Heart left ventricle (tissue), 13 donors: Measurements from ENCODE around the gene OTUD1.

Experiments used
- CTCF ChIP-seq, 12 donors: fragments of 200-600 bp; sonication (generic) in 4 of 12; IDR thresholded peaks; one replicate each; pipeline versions ENCODE4 v1.5.0 to v1.8.0; 2018 to 2022; ENCODE audit warnings: antibody characterized with exemption in 12 of 12, mild to moderate bottlenecking in 5 of 12
- POLR2A ChIP-seq, 2 donors: fragments of 450-650 bp; IDR thresholded peaks; one replicate each; pipeline ENCODE4 v1.6.1; 2017; ENCODE audit warnings: antibody characterized with exemption in 2 of 2, mild to moderate bottlenecking in 2 of 2, moderate library complexity in 2 of 2
- donor health status: ischemic (EF 13 %, LVEDD 7.1; RV severe dilation, severe dysfunction).
- donor health status: DM: no; HTN: yes; CAD: no.
- donor health status: DM: no; HTN: no; CAD: no.
- donor health status: ischemic (EF 25% LVEDD 6.9; RV normal size, moderate dysfunction).
- donor health status: ischemic (EF 25% LVEDD 5.7; RV mildly dilated, moderate dysfunction).
- donor health status: ischemic (EF 35%, LVEDD 5.7; RV mildly dilated, moderate dysfunction).
- donor health status: nonischemic (EF 11% LVEDD 7.7; RV severe dilation, severe dysfunction).
- donor health status: DM: yes; HTN: yes; CAD: no.
- donor health status: PGD.
- donor health status: ischemic (EF 29% LVEDD 5.4; RV normal size, mild dysfunction).
- donor health status: nonischemic (EF 23%, LVEDD 6.1; RV moderate dilation, normal function).

- TF ChIP-seq CTCF (IDR thresholded peaks at IDR 0.05) (no peak), POLR2A (IDR thresholded peaks at IDR 0.05) (no peak)
Observed at GRCh38 chr10:23421397-23421796, 17.5 kb upstream of the OTUD1 start.
